Vagina (tissue), 2 donors: ENCODE data around the gene PIEZO1.

Source experiments
- POLR2AphosphoS5 ChIP-seq, 2 donors: sonication (generic); formaldehyde crosslinking; IDR thresholded peaks; one replicate each; pipeline ENCODE4 v1.9.0; 2017; ENCODE audit warnings: antibody characterized with exemption in 2 of 2, mild to moderate bottlenecking in 2 of 2, low read depth in 1 of 2; ENCODE audit not compliant: insufficient read depth in 1 of 2
- TF ChIP-seq, protein P1 (sequence below), 3 experiments: fragments of 450-650 bp in 2 of 3; fragments of 200-600 bp in 1 of 3; sonication (generic) in 1 of 3; IDR thresholded peaks; one replicate each; pipeline ENCODE4 v1.5.1; 2017 to 2019; ENCODE audit warnings: antibody characterized with exemption in 3 of 3, mild to moderate bottlenecking in 2 of 3, moderate library complexity in 2 of 3

DNA sequence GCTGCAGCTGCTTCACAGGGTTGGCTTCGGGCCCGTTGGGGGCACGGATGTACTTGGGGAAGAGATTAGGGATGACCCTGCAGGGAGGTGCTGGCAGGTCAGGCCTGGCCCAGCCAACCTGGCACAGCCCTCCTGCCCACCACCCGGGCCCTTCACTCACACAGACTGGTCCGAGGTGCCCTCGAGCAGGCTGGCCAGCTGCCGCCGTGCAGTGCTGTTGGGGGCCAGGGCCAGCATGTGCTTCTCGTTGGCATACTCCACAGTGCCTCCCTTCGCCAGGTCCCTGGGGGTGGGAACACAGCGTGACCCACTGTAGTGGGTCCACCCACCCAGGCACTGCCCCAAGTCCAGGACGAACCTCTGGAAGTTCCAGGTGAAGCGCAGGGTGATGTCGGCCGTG is 68.8 kb downstream of the PIEZO1 start:
- TF ChIP-seq, protein P1, sequence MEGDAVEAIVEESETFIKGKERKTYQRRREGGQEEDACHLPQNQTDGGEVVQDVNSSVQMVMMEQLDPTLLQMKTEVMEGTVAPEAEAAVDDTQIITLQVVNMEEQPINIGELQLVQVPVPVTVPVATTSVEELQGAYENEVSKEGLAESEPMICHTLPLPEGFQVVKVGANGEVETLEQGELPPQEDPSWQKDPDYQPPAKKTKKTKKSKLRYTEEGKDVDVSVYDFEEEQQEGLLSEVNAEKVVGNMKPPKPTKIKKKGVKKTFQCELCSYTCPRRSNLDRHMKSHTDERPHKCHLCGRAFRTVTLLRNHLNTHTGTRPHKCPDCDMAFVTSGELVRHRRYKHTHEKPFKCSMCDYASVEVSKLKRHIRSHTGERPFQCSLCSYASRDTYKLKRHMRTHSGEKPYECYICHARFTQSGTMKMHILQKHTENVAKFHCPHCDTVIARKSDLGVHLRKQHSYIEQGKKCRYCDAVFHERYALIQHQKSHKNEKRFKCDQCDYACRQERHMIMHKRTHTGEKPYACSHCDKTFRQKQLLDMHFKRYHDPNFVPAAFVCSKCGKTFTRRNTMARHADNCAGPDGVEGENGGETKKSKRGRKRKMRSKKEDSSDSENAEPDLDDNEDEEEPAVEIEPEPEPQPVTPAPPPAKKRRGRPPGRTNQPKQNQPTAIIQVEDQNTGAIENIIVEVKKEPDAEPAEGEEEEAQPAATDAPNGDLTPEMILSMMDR (IDR thresholded peaks at IDR 0.05) = no peak
- no peak for TF ChIP-seq POLR2AphosphoS5 (IDR thresholded peaks at IDR 0.05; ENCODE audit: insufficient read depth in 1 of 2, low read depth in 1 of 2)
